Measurements from ENCODE around the gene GRIP2.

The GRIP2 gene

GRCh38 chr3:14519406-14519805, 20.7 kb downstream of the GRIP2 start:
- TF ChIP-seq FOXP2 (optimal IDR thresholded peaks at IDR 0.05; ENCODE audit: borderline replicate concordance, extremely low read depth, extremely low read length, insufficient read depth) (no peak), SIN3A (IDR thresholded peaks at IDR 0.05; ENCODE audit: borderline replicate concordance, insufficient read depth, low read length) (no peak), REST (IDR thresholded peaks at IDR 0.05; ENCODE audit: insufficient read depth in 1 of 2, low read depth in 2 of 2, low read length in 2 of 2) (no peak), POLR2AphosphoS5 (IDR thresholded peaks at IDR 0.05; ENCODE audit: low read depth, low read length) (no peak), TAF1 (IDR thresholded peaks at IDR 0.05; ENCODE audit: borderline replicate concordance, insufficient read depth, low read length) (no peak)

- TF ChIP-seq SIN3A (IDR thresholded peaks at IDR 0.05; ENCODE audit: borderline replicate concordance, insufficient read depth, low read length): no peak
- TF ChIP-seq POLR2AphosphoS5 (IDR thresholded peaks at IDR 0.05; ENCODE audit: low read depth, low read length): no peak
- TF ChIP-seq FOXP2 (optimal IDR thresholded peaks at IDR 0.05; ENCODE audit: borderline replicate concordance, extremely low read depth, extremely low read length, insufficient read depth): no peak
- no peak for TF ChIP-seq TAF1 (IDR thresholded peaks at IDR 0.05; ENCODE audit: borderline replicate concordance, insufficient read depth, low read length)
- TF ChIP-seq REST (IDR thresholded peaks at IDR 0.05; ENCODE audit: insufficient read depth in 1 of 2, low read depth in 2 of 2, low read length in 2 of 2): no peak
These were observed 21.2 kb downstream of the GRIP2 start for GRCh38 chr3:14518893-14519292.

- TF ChIP-seq POLR2AphosphoS5 (IDR thresholded peaks at IDR 0.05; ENCODE audit: low read depth, low read length): no peak
- no peak for TF ChIP-seq SIN3A (IDR thresholded peaks at IDR 0.05; ENCODE audit: borderline replicate concordance, insufficient read depth, low read length)
- TF ChIP-seq REST (IDR thresholded peaks at IDR 0.05; ENCODE audit: insufficient read depth in 1 of 2, low read depth in 2 of 2, low read length in 2 of 2): no peak
These were observed 21.7 kb downstream of the GRIP2 start for GRCh38 chr3:14518432-14518802.

GRCh38 chr3:14517601-14518431, 22.3 kb downstream of the GRIP2 start:
- TF ChIP-seq TAF1 (IDR thresholded peaks at IDR 0.05; ENCODE audit: borderline replicate concordance, insufficient read depth, low read length) (no peak), REST (IDR thresholded peaks at IDR 0.05; ENCODE audit: insufficient read depth in 1 of 2, low read depth in 2 of 2, low read length in 2 of 2) (no peak), POLR2AphosphoS5 (IDR thresholded peaks at IDR 0.05; ENCODE audit: low read depth, low read length) (no peak), SIN3A (IDR thresholded peaks at IDR 0.05; ENCODE audit: borderline replicate concordance, insufficient read depth, low read length) (no peak), FOXP2 (optimal IDR thresholded peaks at IDR 0.05; ENCODE audit: borderline replicate concordance, extremely low read depth, extremely low read length, insufficient read depth) (no peak)

Measured in PFSK-1 (cell line).